Sciatic nerve (tissue), 2 donors: ENCODE results near the gene ZNF217. TPM values are rescaled to one million over a fixed set of nuclear protein-coding genes. Genes with fewer than 3 reads are reported as not detected.
"Not testable (repeated sequence)": the region's sequence is repeated elsewhere in the genome, so short reads cannot be mapped to it uniquely, and the experiment has no call there.

Experiments used
- ATAC-seq: fragments of 200-7000 bp; cut with Tn5 transposase; one replicate; pipeline ENCODE4 v1.9.1; 2020; ENCODE audit warnings: mild to moderate bottlenecking, moderate library complexity
- DNase-seq: peaks from one replicate; pipeline ENCODE4 v3.0.0-alpha.2; 2020; ENCODE audit warnings: low spot score
- intact Hi-C: fragments of 100-400 bp; cut with DNase I; formaldehyde crosslinking; loops from one replicate; pipeline ENCODE4 v1.14.2; 2022
- total RNA-seq: library from RNA; stranded (reverse); fragmentation: NEBNext Ultra II Directional; extraction: Animal tissue kit (Norgen Biotek cat#: 25700); gene quantifications from one replicate; pipeline ENCODE4 v1.2.1, GENCODE V29; 2021
- donor health status: DM: no; HTN: no; CAD: no.
- donor health status: DM: no; HTN: no; CAD: no.

ZNF217 gene
- total RNA-seq, 1 donor from 2014 or later, result 34.9 TPM

GRCh38 chr20:53599910-53600632 lies 6.4 kb upstream of the ZNF217 start:
- DNase-seq (no peak), ATAC-seq (no peak)
- intact Hi-C loops, result no loop called here

DNA sequence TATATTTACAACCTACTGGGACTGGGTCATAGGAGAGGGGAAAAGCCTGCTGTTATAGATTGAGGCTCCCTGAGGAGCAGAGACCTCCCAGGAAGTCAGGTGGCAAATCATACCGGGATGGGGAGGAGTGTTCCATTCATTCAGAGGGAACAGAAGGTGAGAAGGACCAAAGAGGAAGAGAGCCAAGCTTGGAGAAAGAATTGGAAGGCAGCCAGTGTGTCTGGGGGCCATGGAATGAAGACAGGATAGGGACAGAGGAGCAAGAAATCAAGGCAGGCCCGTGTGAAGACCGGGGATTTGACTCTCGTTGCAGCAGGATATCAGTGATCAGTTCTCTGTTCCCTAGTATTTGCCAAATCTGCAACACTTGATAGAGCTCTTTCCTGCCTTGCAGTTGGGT lies 5.7 kb upstream of the ZNF217 start:
- no peak for DNase-seq
- intact Hi-C loops, result no loop called here
- ATAC-seq, result no peak

- no peak for ATAC-seq
- intact Hi-C loops, result no loop called here
- no peak for DNase-seq
Observed at GRCh38 chr20:53599044-53599362, 5.4 kb upstream of the ZNF217 start.

GRCh38 chr20:53598140-53599043 lies 4.8 kb upstream of the ZNF217 start:
- DNase-seq (no peak), ATAC-seq (no peak)
- intact Hi-C loops, result no loop called here

DNA sequence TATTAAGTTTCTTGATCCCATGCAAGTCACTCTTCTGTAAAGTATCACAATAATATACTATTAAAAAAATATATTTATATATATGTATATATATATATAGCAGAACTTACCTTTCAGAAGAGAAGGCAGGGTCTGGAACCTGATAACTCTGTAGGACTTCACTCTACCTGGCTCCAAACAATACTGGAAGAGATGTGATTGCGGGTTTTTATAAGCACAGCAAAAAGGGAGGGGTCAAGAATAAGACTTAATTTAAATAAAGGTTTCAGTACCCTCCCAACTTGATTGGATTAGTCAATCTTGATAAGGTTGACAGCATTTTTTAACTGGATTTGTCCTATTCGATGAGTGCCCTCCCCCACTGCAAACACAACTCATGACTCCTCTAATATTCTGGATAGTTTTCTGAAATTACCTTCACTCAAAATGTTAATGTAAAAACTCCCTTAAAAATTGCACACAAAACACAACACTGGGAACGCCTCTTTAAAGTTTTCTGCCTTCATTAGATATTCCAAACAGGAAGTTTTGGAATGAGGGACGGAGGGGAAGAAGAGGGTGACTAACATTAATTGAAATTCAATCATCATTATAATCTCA lies 4.0 kb upstream of the ZNF217 start:
- DNase-seq, result no peak
- no peak for ATAC-seq
- intact Hi-C loops, result no loop called here

GRCh38 chr20:53597030-53597482 lies 3.4 kb upstream of the ZNF217 start:
- ATAC-seq, result no peak
- intact Hi-C loops, result no loop called here

DNA sequence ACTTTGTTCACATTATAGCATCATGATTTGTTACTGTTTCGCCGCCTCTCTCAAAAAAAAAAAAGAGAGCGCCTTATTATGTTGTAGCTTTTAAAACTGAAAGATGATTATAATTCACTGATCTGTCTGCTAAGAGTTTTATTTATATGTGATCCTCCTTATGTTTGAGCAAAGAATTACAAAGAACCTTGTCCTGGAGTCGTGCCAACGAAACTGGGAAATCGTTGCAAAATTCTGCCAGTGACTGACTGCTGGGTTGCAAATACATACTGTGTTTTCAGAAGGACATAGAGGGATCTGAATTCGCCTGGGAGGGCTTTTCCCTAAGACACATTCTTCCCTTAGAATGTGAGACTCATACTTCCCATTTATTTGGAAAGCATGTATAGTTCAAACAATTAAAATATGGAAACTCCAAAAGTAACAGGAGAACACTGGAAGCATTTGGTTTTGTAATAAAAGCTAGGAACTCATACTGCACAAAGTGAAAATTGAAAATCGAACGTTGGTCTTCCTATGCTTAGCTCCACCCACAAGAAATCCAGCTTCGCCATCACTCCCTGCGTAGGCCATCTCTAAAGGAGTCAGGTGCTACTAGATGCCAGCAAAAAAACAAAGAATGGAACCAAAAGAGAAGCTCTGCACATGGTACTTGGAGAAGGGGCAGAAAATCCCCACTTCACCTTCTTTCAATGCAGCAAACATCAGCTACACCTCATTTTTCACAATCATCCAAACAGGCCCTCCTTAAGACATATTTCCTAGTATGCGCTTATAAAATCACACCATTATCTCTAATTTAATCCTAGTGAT lies 2.8 kb upstream of the ZNF217 start:
- DNase-seq, intact Hi-C loops, ATAC-seq: not testable (repeated sequence)

More at GRCh38 chr20:53597030-53597482, 3.4 kb upstream of the ZNF217 start:
- DNase-seq, result no peak

DNA sequence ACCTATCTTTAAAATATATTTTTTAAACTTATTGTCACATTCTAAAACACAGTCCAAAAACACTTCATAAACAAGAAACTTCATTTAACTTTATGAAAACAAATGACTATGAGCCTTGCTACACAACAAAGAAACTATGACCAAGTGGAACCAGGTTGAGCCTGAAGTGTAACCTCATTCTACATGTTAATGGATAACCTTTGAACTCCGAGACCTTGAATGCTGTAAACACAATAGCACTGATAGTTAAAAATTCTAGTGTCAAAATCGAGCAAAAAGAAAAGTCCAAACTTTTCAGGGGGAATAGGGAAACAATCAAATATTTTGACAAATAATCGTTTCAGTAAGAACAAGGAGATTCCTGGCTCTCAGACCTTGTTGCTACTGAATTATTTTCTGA lies 2.1 kb upstream of the ZNF217 start:
- DNase-seq, ATAC-seq, intact Hi-C loops: not testable (repeated sequence)

DNA sequence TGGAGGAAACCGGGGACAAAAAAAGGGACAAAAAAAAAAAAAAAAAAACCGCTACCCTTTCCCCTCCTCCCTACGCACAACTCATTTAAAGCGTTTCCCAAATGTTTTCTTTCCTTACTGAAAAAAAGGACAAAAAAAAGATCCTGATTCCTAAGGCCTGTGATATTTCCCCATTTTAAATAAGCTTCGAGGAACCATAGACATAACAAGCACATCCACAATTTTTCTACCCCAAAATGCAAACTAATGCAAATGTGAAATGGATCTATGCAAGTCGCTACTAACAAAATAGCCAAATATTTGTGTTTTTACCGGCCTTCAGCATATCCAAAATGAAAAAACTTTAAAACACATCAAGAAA lies 1.4 kb upstream of the ZNF217 start:
- intact Hi-C loops, result no loop called here
- no peak for ATAC-seq
- no peak for DNase-seq

DNA sequence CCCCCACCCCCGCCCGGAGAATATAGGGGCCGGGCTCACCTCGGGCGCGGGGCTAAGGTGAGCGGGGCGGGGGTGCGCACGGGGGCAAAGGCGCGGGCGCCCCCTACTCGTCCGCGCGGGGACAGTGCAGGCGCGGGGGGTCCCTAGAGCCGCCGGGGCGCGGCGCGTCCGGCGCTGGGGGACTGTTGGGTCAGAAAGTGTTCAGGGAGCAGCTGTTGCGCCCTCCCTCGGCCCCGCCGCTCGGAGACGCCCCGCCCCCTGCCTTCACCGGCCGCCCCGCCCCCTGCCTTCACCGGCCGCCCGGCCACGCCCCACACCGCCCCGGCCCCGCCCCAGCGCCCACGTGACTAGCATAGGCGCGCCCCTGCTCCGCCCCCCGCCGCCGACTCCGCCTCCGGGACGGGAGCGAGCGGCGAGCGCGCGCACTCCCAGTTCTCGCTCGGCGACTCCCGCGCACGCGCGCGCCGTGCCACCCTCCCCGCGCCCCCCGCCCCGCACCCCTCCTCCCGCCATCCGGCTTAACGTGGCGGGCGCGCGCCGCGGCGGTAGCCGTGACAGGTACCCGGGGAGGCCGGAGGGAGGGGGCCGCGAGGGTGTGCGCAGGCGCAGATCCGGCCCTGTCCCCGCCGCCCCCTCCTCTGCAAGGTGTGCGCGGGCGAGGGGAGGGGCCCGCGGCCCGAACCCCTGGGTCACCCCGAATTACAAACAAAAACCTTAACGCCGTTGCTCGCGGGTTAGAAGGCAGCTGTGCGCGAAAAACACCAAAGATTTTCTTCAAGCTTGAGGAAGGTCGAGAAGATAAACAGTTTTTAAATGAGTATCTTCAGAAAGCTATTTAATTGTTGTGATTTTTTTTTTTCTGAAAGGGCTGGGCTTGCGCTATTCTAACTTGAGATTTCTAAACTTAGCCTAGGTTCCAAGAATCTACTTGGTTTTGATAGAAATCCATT lies 704 bp upstream of the ZNF217 start:
- DNase-seq, result peak; percentile 99
- ATAC-seq, result peak; percentile 91
- intact Hi-C loops, result no loop called here

GRCh38 chr20:53592992-53593465 lies 610 bp downstream of the ZNF217 start:
- DNase-seq (peak; percentile 76), ATAC-seq (peak; percentile 30)
- intact Hi-C loops, result no loop called here

DNA sequence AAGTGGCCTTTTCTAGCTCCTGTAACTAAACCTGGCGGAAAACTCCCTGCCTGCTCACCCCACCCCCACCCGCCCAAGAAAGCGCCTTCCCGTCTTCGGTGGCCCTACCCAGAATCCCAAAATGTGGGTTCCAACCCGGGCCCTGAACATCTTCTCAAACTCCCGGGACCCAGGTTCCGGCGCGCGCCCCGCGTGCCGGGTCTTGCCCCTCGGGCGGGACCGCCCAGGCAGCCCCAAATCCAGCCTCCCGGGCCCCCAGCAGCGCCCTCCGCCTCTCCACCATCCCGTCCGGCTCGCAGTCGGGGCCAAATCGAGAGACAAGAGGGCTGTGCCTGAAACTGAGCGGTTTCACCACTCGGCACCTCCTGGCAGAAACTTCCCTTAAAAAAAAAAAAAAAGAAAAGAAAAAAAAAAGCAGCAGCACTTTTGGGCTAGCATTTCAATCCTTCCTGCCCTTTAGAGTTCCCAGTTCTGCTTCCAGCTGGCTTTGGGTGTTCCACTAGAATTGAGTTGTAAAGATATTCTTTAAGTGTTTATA lies 1.1 kb downstream of the ZNF217 start:
- DNase-seq, result peak; percentile 83
- intact Hi-C loops, result not testable (repeated sequence)
- peak; percentile 72 for ATAC-seq

- DNase-seq, ATAC-seq: not testable (repeated sequence)
Observed at GRCh38 chr20:53591941-53592441, 1.6 kb downstream of the ZNF217 start.

GRCh38 chr20:53591206-53591741 lies 2.4 kb downstream of the ZNF217 start:
- DNase-seq, ATAC-seq, intact Hi-C loops: not testable (repeated sequence)

More at GRCh38 chr20:53591941-53592441, 1.6 kb downstream of the ZNF217 start:
- intact Hi-C loops, result not testable (repeated sequence)

DNA sequence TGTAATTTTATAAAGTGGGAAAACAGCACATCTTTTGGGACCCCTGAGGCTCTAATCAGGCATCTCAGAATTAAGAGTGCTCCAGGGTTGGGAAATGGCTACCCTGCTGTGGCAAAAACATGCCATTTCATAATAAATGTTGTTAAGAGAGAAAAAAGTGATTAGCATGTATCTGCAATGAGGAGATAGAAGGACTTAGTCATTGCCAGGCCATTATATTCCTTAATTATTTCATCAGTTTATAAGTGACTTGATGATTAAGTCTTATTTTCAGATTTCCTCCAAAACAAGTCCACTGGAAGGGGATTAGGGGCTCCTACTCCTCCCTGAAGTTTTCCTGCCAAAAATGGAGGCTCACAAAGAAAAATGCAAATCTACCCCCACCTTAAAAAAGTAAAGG lies 3.0 kb downstream of the ZNF217 start:
- DNase-seq, intact Hi-C loops, ATAC-seq: not testable (repeated sequence)

DNA sequence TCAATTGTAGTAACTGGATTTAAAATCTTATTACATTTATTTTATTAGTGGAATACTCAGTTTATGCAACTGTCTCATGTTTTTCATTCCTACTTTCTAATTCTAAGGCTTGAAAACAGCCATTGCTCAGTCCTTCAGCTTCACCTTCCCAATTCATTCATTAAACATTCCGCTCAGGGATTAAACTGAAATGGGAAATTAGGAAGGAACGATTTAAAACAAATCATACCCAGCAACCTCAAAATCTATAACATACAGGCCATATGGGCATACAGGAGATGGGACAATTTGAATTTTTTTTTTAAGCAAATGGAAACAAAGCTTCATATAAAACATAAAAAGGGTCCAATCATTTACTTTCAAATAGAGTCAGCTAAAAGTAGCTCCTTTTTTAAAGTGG lies 3.5 kb downstream of the ZNF217 start:
- intact Hi-C loops, ATAC-seq, DNase-seq: not testable (repeated sequence)
